A549 (cell line): ENCODE measurements around the gene KCNG1. TPM values are rescaled to one million over a fixed set of nuclear protein-coding genes. Genes with fewer than 3 reads are reported as not detected.

Experiments
- ATAC-seq, 2 experiments: fragments of 200-7000 bp in 1 of 2; fragments of >200 bp in 1 of 2; cut with Nextera tagmentation in 1 of 2; cut with Tn5 transposase in 1 of 2; 3 replicates each; pipeline versions ENCODE4 v1.8.0 to v1.9.1; 2018 to 2020; ENCODE audit warnings: mild to moderate bottlenecking in 1 of 2, moderate library complexity in 1 of 2
- CTCF ChIA-PET: fragments of 300-600 bp; sonication (Branson Sonifier 250); formaldehyde crosslinking; extraction: SDS; loops from one replicate; lab custom pipeline; 2021; ENCODE audit warnings: antibody characterized with exemption, inconsistent platforms; lab: Yijun Ruan, JAX
- POLR2A ChIA-PET: fragments of 350-600 bp; formaldehyde crosslinking; extraction: SDS; loops from one replicate; lab custom pipeline; 2021; ENCODE audit warnings: antibody characterized with exemption, inconsistent platforms; lab: Yijun Ruan, JAX
- DNase-seq, 2 experiments: peaks; one replicate each; pipeline versions ENCODE4 v3.0.0 to v3.0.0-alpha.2; 2011 to 2016; ENCODE audit warnings: low read depth in 1 of 2, low spot score in 1 of 2
- FAIRE-seq: peaks from 2 replicates; lab custom pipeline; 2011; peaks lifted over from hg19 to GRCh38; lab: Jason Lieb, UNC
- H3K27ac ChIP-seq, 2 experiments: fragments of >200 bp; sonication (Bioruptor Twin); formaldehyde crosslinking; 3 replicates each; pipeline ENCODE4 v1.5.1; 2016 to 2017
- H3K4me1 ChIP-seq: fragments of >200 bp; sonication (Bioruptor Twin); formaldehyde crosslinking; 3 replicates; pipeline ENCODE4 v1.6.1; 2016
- H3K4me2 ChIP-seq: fragments of >200 bp; sonication (Bioruptor Twin); formaldehyde crosslinking; 3 replicates; pipeline ENCODE4 v1.6.1; 2016
- H3K4me3 ChIP-seq: fragments of >200 bp; sonication (Bioruptor Twin); formaldehyde crosslinking; 3 replicates; pipeline ENCODE4 v1.5.1; 2016
- H3K9me3 ChIP-seq: fragments of >200 bp; sonication (Bioruptor Twin); formaldehyde crosslinking; 3 replicates; pipeline ENCODE4 v1.6.1; 2016
- BHLHE40 ChIP-seq: IDR thresholded peaks from 2 replicates; pipeline ENCODE4 v1.6.1; 2012; ENCODE audit warnings: low read depth, low read length, inconsistent platforms
- CBX2 ChIP-seq: fragments of 200-600 bp; sonication (generic); IDR thresholded peaks from 2 replicates; pipeline ENCODE4 v1.6.1; 2016; ENCODE audit warnings: low read depth, mild to moderate bottlenecking, borderline replicate concordance
- CHD4 ChIP-seq: fragments of 200-600 bp; sonication (generic); IDR thresholded peaks from 2 replicates; pipeline ENCODE4 v1.6.1; 2016; ENCODE audit warnings: antibody characterized with exemption, mild to moderate bottlenecking, borderline replicate concordance
- E2F6 ChIP-seq: IDR thresholded peaks from 2 replicates; pipeline ENCODE4 v1.6.1; 2012; ENCODE audit warnings: low read depth, borderline replicate concordance
- EHF ChIP-seq: fragments of 250-450 bp; sonication (Bioruptor Pico); IDR thresholded peaks from 2 replicates; pipeline ENCODE4 v1.5.0; 2020; ENCODE audit warnings: mild to moderate bottlenecking
- EHMT2 ChIP-seq: fragments of 200-600 bp; sonication (generic); IDR thresholded peaks from 2 replicates; pipeline ENCODE4 v1.6.1; 2016; ENCODE audit warnings: antibody characterized with exemption, low read depth, mild to moderate bottlenecking, moderate library complexity
- ELK1 ChIP-seq: fragments of 150-350 bp; IDR thresholded peaks from 2 replicates; pipeline ENCODE4 v1.6.1; 2014; ENCODE audit warnings: low read depth, mild to moderate bottlenecking, low read length
- FOSB ChIP-seq: fragments of 250-450 bp; sonication (Bioruptor Pico); IDR thresholded peaks from 2 replicates; pipeline ENCODE4 v1.5.0; 2020; ENCODE audit warnings: mild to moderate bottlenecking, moderate library complexity
- FOSL2 ChIP-seq, 2 experiments: fragments of 450-650 bp in 1 of 2; fragments of >200 bp in 1 of 2; sonication (Bioruptor Twin) in 1 of 2; formaldehyde crosslinking; IDR thresholded peaks; 2 replicates each; pipeline versions ENCODE4 v1.5.0 to v1.6.1; 2016 to 2020; ENCODE audit warnings: mild to moderate bottlenecking in 1 of 2, moderate library complexity in 1 of 2
- HDAC2 ChIP-seq: fragments of 200-600 bp; sonication (generic); IDR thresholded peaks from 2 replicates; pipeline ENCODE4 v1.6.1; 2016
- HES2 ChIP-seq: fragments of >200 bp; sonication (Bioruptor Twin); formaldehyde crosslinking; IDR thresholded peaks from 2 replicates; pipeline ENCODE4 v1.6.1; 2016
- HOXB5 ChIP-seq: fragments of 250-450 bp; sonication (Bioruptor Pico); IDR thresholded peaks from 2 replicates; pipeline ENCODE4 v1.5.0; 2020; ENCODE audit warnings: mild to moderate bottlenecking, moderate library complexity
- JUN ChIP-seq, 2 experiments: fragments of >200 bp; sonication (Bioruptor Twin); formaldehyde crosslinking; IDR thresholded peaks; 2 replicates in 1 of 2; 3 replicates in 1 of 2; pipeline ENCODE4 v1.6.1; 2016 to 2017
- KDM5A ChIP-seq: fragments of 200-600 bp; sonication (generic); IDR thresholded peaks from 2 replicates; pipeline ENCODE4 v1.6.1; 2016; ENCODE audit warnings: antibody characterized with exemption, mild to moderate bottlenecking
- NPAS2 ChIP-seq: fragments of 250-450 bp; sonication (Bioruptor Pico); IDR thresholded peaks from 2 replicates; pipeline ENCODE4 v1.8.0; 2022; ENCODE audit warnings: mild to moderate bottlenecking, moderate library complexity, borderline replicate concordance
- PHF8 ChIP-seq: fragments of 200-600 bp; sonication (generic); IDR thresholded peaks from 2 replicates; pipeline ENCODE4 v1.6.1; 2016; ENCODE audit warnings: low read depth, mild to moderate bottlenecking, antibody characterized with exemption, moderate library complexity, borderline replicate concordance
- POLR2A ChIP-seq: IDR thresholded peaks from 2 replicates; pipeline ENCODE4 v1.6.1; 2012; ENCODE audit warnings: mild to moderate bottlenecking, low read length
- POLR2AphosphoS2 ChIP-seq: conservative IDR thresholded peaks from 2 replicates; pipeline ENCODE4 v1.6.1; 2012; ENCODE audit warnings: low read length, improper control_type of control experiment, inconsistent platforms
- RCOR1 ChIP-seq: fragments of 150-350 bp; IDR thresholded peaks from 2 replicates; pipeline ENCODE4 v1.6.1; 2014; ENCODE audit warnings: antibody characterized with exemption, low read length, low read depth
- RNF2 ChIP-seq: fragments of 200-600 bp; sonication (generic); IDR thresholded peaks from 2 replicates; pipeline ENCODE4 v1.6.1; 2016; ENCODE audit warnings: low read depth, mild to moderate bottlenecking, antibody characterized with exemption, moderate library complexity, borderline replicate concordance
- USF2 ChIP-seq: fragments of 450-650 bp; IDR thresholded peaks from 2 replicates; pipeline ENCODE4 v1.6.1; 2014; ENCODE audit warnings: antibody characterized with exemption
- ZC3H11A ChIP-seq: fragments of 450-650 bp; IDR thresholded peaks from 2 replicates; pipeline ENCODE4 v1.6.1; 2014; ENCODE audit warnings: antibody characterized with exemption, mild to moderate bottlenecking
- ZFP36 ChIP-seq: fragments of 450-650 bp; IDR thresholded peaks from 2 replicates; pipeline ENCODE4 v1.6.1; 2014; ENCODE audit warnings: borderline replicate concordance; ENCODE audit not compliant: partially characterized antibody
- ZSCAN20 ChIP-seq: fragments of 250-450 bp; sonication (Bioruptor Pico); IDR thresholded peaks from 2 replicates; pipeline ENCODE4 v1.8.0; 2022; ENCODE audit warnings: mild to moderate bottlenecking, moderate library complexity
- WGBS: methylation state at CpG from one replicate; pipeline ENCODE4 v1.1.6; 2017; ENCODE audit errors: missing lambda C conversion rate; 5-methylcytosine and 5-hydroxymethylcytosine counted together
- polyA plus RNA-seq, 4 experiments: library from polyadenylated mRNA; depleted of rRNA in 3 of 4; stranded (reverse); fragments of >200 nt; fragmentation: RNase III in 1 of 4; extraction: RNeasy Plus Mini Kit Qiagen cat#74134 plus additional on column Dnase treatment in 1 of 4; gene quantifications; 2 replicates in 3 of 4; 3 replicates in 1 of 4; pipeline ENCODE4 v1.2.3, GENCODE V29; 2011 to 2017

Gene KCNG1
- polyA plus RNA-seq, 2 of the 4 experiments (the other 2 are of a cell fraction) = 8.5 to 12.3 TPM

- ATAC-seq (no peak), FAIRE-seq (no peak), DNase-seq (no peak)
- 77% methylated on average over 9 of the region's 9 CpGs for WGBS
- no peaks in the 10 kb centered on the region for H3K9me3 ChIP-seq
- no peak for TF ChIP-seq FOSB
- no peak for TF ChIP-seq HDAC2
- no peak for TF ChIP-seq RNF2
- TF ChIP-seq JUN (IDR thresholded peaks at IDR 0.05) = no peak
- no peak for TF ChIP-seq ZFP36
- TF ChIP-seq POLR2A = no peak
- ChIA-PET CTCF (interaction anchor here (3.8 to 4.3 kb wide), 2 partner anchors 10 to 290 kb away, joined by 32 to 45 read pairs; no protein-coding TSS in a partner anchor), POLR2A (no interaction called here)
- no peak overlapping the region for H3K27ac ChIP-seq
- peaks cover 6% of the 10 kb centered on the region; the same call in 1 of the 3 replicates for H3K4me1 ChIP-seq
- no peak overlapping the region for H3K4me2 ChIP-seq
- H3K4me3 ChIP-seq = no peak overlapping the region
These were observed 5.7 kb downstream of the KCNG1 start for GRCh38 chr20:51017251-51017650.

GRCh38 chr20:51016521-51016920 lies 6.4 kb downstream of the KCNG1 start:
- no peak overlapping the region for H3K4me3 ChIP-seq
- H3K27ac ChIP-seq = no peak overlapping the region
- no peaks in the 10 kb centered on the region; the same call in 2 of the 3 replicates for H3K4me1 ChIP-seq
- H3K4me2 ChIP-seq = no peak overlapping the region
- TF ChIP-seq HES2 (no peak), EHMT2 (no peak), ZSCAN20 (CRISPR knock-in tag) (no peak), FOSB (no peak), RNF2 (no peak), PHF8 (no peak), E2F6 (no peak), EHF (CRISPR knock-in tag) (no peak), BHLHE40 (no peak), NPAS2 (CRISPR knock-in tag) (no peak), ELK1 (no peak), CBX2 (no peak), FOSL2 (IDR thresholded peaks at IDR 0.05) (no peak), FOSL2 (CRISPR knock-in tag; IDR thresholded peaks at IDR 0.05) (no peak), KDM5A (no peak), RCOR1 (no peak), USF2 (no peak), ZC3H11A (no peak), CHD4 (no peak), POLR2AphosphoS2 (no peak), HOXB5 (CRISPR knock-in tag) (no peak)
- ChIA-PET POLR2A (no interaction called here), CTCF (interaction anchor here (0.7 to 4.3 kb wide), 7 partner anchors 11 to 454 kb away, joined by 3 to 45 read pairs (median 8); no protein-coding TSS in a partner anchor)
- 84% methylated on average over 9 of the region's 9 CpGs for WGBS
- FAIRE-seq = no peak
- no peak for ATAC-seq
- no peak for DNase-seq
- no peaks in the 10 kb centered on the region for H3K9me3 ChIP-seq
